Measurements from ENCODE around the gene ZNF19.
A peak's percentile ranks its signal among the peaks of the same experiment; 100 is the strongest.

Gene ZNF19

GRCh38 chr16:71489122-71489521, at the start of gene ZNF19:
Gene ZNF19 (minus strand): TSS chr16:71489324. CDS start chr16:71482114, 7,210 bp downstream.
- no peak for DNase-seq

- DNase-seq, result peak; percentile 21
Measured at GRCh38 chr16:71537643-71538042, 48.5 kb upstream of the ZNF19 start.

DNA sequence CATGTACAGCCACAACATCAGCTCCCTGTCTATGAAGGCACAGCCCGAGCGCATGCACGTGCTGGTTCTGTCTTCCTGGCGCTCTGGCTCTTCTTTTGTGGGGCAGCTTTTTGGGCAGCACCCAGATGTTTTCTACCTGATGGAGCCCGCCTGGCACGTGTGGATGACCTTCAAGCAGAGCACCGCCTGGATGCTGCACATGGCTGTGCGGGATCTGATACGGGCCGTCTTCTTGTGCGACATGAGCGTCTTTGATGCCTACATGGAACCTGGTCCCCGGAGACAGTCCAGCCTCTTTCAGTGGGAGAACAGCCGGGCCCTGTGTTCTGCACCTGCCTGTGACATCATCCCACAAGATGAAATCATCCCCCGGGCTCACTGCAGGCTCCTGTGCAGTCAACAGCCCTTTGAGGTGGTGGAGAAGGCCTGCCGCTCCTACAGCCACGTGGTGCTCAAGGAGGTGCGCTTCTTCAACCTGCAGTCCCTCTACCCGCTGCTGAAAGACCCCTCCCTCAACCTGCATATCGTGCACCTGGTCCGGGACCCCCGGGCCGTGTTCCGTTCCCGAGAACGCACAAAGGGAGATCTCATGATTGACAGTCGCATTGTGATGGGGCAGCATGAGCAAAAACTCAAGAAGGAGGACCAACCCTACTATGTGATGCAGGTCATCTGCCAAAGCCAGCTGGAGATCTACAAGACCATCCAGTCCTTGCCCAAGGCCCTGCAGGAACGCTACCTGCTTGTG, 47.8 kb upstream of the ZNF19 start:
- no peak for DNase-seq

- no peak for DNase-seq
Measured at GRCh38 chr16:71532366-71532765, 43.2 kb upstream of the ZNF19 start.

- DNase-seq, result no peak
Measured at GRCh38 chr16:71528863-71529262, 39.7 kb upstream of the ZNF19 start.

- no peak for DNase-seq
Measured at GRCh38 chr16:71528257-71528656, 39.1 kb upstream of the ZNF19 start.

- DNase-seq, result no peak
Measured at GRCh38 chr16:71526111-71526631, 37.0 kb upstream of the ZNF19 start, which contains the start of gene CHST4. Gene CHST4 (plus strand): TSS chr16:71526426. CDS start chr16:71536678, 10,252 bp downstream.

DNA sequence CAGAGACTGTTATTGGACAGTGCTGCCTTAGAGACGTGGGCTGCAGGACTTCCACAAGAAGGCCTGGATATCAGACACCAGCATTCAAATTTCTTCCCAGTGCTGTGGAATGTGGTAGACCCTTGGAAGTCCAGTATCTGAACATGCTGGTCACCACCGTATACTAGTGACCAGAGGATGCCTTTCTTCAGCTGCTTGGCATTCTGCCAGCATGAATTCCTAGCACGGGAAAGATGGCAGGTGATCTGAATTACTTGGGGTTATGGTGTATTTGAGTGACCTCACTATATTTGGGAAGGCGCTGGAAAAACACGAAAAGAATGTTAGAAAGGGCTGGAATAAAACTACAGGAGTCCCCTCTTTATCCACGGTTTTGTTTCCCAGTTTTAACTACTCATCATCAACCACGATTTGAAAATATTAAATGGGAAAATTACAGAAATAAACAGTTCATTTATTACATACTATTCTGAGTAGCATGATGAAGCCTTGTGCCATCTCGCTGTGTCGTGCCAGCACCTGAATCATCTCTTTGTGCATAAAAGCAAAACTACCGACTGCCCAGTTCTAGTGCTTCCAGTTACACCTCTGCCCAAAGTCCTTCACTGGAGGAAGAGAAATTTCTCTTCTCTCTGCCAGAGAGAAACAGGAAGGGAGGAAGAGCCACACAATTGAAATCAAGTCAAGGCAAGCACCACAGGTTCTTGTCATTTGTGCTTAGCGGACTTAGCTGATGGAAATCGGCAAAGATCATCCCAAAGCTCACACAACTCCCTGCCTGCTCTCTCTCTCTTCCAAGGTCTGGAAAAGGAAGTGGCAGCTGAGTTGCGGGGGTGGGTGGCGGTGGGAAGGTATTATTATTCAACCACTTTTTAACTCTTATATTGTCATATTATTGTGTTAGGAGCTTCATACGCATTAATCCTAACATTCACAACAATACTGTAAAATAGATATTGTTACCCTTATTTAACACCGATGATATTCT, 35.7 kb upstream of the ZNF19 start:
- DNase-seq, result no peak

DNA sequence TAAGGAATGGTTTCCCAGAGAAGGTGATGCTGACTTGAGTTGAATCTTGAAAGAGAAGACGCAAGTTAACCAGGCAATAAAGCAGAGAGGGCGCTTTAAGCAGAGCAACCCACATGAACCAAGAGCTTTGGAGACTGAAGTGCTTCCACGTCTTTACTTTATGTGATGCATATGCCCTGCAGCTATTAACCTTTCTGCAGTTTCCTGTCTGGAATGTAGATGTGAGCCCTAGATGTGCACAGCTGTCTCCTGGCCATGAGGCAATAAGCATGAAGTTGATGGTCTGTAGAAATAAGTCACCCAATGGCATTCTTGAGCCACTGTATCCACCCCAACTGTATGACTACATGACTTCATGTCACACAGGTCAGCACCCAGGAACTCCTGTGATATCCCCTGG, 31.4 kb upstream of the ZNF19 start:
- no peak for DNase-seq

DNA sequence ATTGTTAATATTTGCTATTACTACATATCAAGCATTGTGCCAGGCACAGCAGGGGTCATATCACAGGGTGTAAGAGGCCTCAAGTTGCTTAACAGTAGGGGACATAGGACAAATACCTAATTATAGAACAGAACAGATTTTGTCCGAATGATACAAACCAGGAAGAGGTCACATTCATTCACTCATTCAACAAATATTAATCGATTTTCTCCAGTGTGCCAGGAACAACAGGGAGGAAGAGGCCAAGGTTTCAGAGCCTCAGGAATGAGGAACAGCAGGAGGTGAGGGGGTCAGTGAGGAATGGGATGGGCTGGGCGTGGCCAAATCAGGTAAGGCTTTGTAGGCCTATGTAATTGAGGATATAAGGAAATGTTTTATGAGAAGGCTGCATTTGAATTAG, 25.9 kb upstream of the ZNF19 start:
- DNase-seq, result no peak

GRCh38 chr16:71514476-71514875, 25.4 kb upstream of the ZNF19 start:
- DNase-seq, result no peak

GRCh38 chr16:71513302-71513701, 24.2 kb upstream of the ZNF19 start:
- no peak for DNase-seq

GRCh38 chr16:71507061-71507460, 17.9 kb upstream of the ZNF19 start:
- no peak for DNase-seq

- no peak for DNase-seq
Measured at GRCh38 chr16:71504901-71505300, 15.8 kb upstream of the ZNF19 start.

DNA sequence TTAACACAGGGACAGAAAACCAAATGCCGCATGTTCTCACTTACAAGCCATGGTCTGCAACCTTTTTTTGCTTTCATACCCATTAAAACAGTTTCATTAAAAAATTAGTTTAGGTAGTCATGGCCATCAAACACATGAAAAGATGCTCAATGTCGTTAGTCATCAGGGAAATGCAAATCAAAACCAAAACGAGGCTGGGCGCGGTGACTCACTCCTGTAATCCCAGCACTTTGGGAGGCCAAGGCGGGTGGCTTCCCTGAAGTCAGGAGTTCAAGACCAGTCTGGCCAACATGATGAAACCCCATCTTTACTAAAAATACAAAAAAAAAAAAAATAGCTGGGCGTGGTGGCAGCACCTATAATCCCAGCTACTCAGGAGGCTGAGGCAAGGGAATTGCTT, 14.9 kb upstream of the ZNF19 start:
- DNase-seq, result peak; percentile 30

- no peak for DNase-seq
Measured at GRCh38 chr16:71501547-71501946, 12.4 kb upstream of the ZNF19 start.

DNA sequence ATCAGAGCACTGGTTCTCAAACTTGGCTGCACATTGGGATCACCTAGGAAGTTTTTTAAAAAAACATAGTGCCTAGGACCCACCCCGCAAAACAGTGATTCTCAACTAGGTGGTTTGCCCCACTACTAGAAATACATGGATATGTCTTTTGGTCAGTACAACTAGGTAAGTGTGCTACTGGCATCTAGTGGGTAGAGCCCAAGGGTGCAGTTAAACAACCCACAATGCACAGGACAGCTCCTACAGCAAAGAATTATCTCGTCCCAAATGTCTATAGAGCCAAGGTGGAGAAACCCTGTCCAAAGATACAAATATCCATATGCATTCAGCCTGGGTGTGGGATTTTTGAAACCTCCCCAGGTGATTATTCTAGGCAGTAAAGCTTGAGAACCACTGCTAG, 11.8 kb upstream of the ZNF19 start:
- no peak for DNase-seq

- peak; percentile 36 for DNase-seq
Measured at GRCh38 chr16:71499775-71500364, 10.7 kb upstream of the ZNF19 start.

GRCh38 chr16:71498031-71498430, 8.9 kb upstream of the ZNF19 start:
- DNase-seq, result no peak

DNA sequence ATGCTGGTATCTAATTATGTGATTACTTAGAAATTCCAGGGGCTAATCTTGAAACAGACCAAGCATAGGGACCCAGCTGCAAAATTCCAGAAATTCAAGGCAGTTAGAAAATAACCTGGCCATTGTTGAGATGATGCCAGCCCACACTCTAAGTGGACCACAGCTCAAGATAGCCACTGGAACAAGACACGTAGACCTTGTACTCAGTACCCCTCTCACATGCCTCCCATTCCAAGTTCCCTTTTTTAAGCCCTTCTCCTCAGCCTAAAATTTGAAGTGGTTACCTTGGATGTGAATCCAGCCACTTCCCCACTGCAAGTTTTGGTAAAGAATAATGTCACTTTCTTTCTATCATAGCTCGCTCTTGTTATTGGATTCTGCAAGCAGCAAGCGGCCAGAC, 4.1 kb upstream of the ZNF19 start:
- DNase-seq, result no peak

DNA sequence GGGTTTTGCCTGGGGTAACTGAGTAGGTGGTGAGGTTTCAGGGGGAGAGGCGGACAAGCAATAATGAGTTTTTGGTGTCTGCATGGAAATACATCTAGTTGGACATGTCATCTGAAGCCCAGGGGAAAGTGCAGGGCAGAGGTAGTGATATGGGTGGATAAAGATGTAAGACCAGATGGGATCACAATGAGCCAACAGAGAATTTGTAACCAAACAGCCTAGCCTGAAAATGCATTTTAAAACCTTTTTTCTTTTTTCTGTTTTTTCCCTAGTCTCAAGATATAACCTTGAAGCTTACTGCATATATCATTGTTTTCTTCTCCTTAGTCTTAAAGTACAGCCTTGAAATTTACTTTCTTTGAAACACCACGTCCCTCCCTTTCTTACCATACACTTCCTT, 3.7 kb upstream of the ZNF19 start:
- no peak for DNase-seq

DNA sequence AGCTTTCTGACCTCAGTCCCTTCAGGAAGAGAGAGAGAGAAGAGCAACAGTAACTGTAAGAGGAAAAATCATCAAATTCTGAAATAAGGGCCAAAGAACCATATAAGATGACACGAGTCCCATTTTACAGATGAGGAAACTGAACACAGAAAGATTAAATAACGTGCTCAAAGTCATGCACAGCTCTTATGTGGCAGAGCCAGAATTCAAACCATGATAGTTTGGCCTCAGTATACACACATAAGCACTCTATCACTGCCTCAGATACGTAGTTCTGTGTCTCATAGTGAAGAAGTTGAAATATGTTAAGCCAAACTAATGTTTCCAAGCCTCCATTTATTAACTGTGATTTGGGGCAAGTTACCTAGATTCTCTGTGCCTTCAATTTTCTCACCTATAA, 1.9 kb upstream of the ZNF19 start:
- no peak for DNase-seq

- DNase-seq, result no peak
Measured at GRCh38 chr16:71490361-71490760, 1.2 kb upstream of the ZNF19 start.

All from stimulated activated CD4-positive, alpha-beta T cell treated with anti-CD3 and anti-CD28 coated beads, Interleukin-1b, Interleukin-23, amount 100 ng/mL, for 48 hours (primary cell).